Subcutaneous abdominal adipose tissue (tissue), 5 donors: Measurements from ENCODE around the gene ACADM.
"Not testable (repeated sequence)": the region's sequence is repeated elsewhere in the genome, so short reads cannot be mapped to it uniquely, and the experiment has no call there.

Source experiments
- H3K27ac ChIP-seq: one replicate; pipeline ENCODE4 v1.7.0; 2013; ENCODE audit warnings: low read depth, mild to moderate bottlenecking, inconsistent platforms, low read length, moderate library complexity
- H3K27me3 ChIP-seq, 5 donors: one replicate each; pipeline ENCODE4 v1.7.0; 2013; ENCODE audit warnings: low read length in 5 of 5, inconsistent platforms in 1 of 5; ENCODE audit not compliant: control insufficient read depth in 5 of 5, insufficient read depth in 4 of 5
- H3K36me3 ChIP-seq, 5 donors: one replicate each; pipeline ENCODE4 v1.7.0; 2013; ENCODE audit warnings: low read length in 5 of 5; ENCODE audit not compliant: control insufficient read depth in 5 of 5, insufficient read depth in 5 of 5
- H3K4me1 ChIP-seq, 5 donors: one replicate each; pipeline ENCODE4 v1.7.0; 2013; ENCODE audit warnings: low read length in 5 of 5, mild to moderate bottlenecking in 3 of 5, moderate library complexity in 1 of 5; ENCODE audit not compliant: control insufficient read depth in 5 of 5, insufficient read depth in 5 of 5
- H3K4me3 ChIP-seq, 5 donors: one replicate each; pipeline ENCODE4 v1.7.0; 2013; ENCODE audit warnings: low read length in 5 of 5, low read depth in 1 of 5
- H3K9ac ChIP-seq, 5 donors: one replicate each; pipeline ENCODE4 v1.7.0; 2013; ENCODE audit warnings: low read length in 5 of 5, mild to moderate bottlenecking in 4 of 5, moderate library complexity in 3 of 5
- H3K9me3 ChIP-seq, 5 donors: one replicate each; pipeline ENCODE4 v1.7.0; 2013; ENCODE audit warnings: low read length in 5 of 5; ENCODE audit not compliant: control insufficient read depth in 5 of 5
- donor health status: healthy.
- donor health status: healthy.
- donor health status: healthy.
- donor health status: healthy.
- donor health status: healthy.

ACADM gene

GRCh38 chr1:75797606-75798216 lies 73.2 kb downstream of the ACADM start:
- Histone ChIP-seq H3K27ac (no peak overlapping the region), H3K36me3 (peaks cover 23 to 47% (median 39%) of the 10 kb centered on the region in 5 donors), H3K9ac (no peak overlapping the region)

DNA sequence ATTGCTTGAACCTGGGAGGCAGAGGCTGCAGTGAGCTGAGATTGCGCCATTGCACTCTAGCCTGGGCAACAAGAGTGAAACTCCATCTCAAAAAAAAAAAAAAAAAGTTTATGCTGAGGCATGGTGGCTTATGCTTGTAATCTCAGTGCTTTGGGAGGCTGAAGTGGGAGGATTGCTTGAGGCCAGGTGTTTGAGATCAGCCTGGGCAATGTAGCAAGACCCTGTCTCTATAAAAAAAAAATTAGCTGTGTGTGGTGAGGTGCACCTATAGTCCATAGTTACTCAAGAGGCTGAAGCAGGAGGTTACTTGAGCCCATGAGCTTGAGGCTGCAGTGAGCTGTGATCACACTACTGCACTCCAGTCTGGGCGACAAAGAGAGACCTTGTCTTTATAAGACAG lies 77.0 kb downstream of the ACADM start:
- peaks cover 0 to 10% (median 6%) of the 10 kb centered on the region in 5 donors for H3K36me3 ChIP-seq
- not testable (repeated sequence) for H3K4me3 ChIP-seq, H3K9me3 ChIP-seq

More at GRCh38 chr1:75797606-75798216, 73.2 kb downstream of the ACADM start:
- no peaks in the 10 kb centered on the region for H3K27me3 ChIP-seq
- H3K4me3 ChIP-seq = no peak overlapping the region
- peaks cover 0 to 2% (median 0%) of the 10 kb centered on the region in 5 donors for H3K4me1 ChIP-seq
- H3K9me3 ChIP-seq = no peaks in the 10 kb centered on the region

DNA sequence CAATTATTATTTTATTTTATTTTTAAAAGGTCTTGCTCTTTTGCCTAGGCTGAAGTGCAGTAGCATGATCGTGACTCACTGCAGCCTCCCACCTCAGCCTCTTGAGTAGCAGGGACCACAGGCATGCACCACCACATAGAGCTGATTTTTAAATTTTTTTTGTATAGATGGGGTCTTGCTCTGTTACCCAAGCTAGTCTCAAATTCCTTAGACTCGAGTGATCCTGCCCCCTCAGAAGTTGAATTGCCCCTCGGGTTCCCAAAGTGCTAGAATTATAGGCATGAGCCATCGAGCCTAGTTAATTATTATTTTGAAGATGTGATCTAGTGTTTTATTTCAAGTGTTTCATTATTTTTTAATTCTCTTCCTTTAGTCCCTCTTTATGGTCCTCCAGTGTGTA lies 84.4 kb downstream of the ACADM start:
- H3K36me3 ChIP-seq = no peaks in the 10 kb centered on the region
- H3K27ac ChIP-seq = no peak overlapping the region
- no peak overlapping the region for H3K9ac ChIP-seq
- no peak overlapping the region for H3K4me3 ChIP-seq
- no peaks in the 10 kb centered on the region for H3K27me3 ChIP-seq
- no peaks in the 10 kb centered on the region for H3K9me3 ChIP-seq
- no peaks in the 10 kb centered on the region for H3K4me1 ChIP-seq

More for the DNA sequence above, 77.0 kb downstream of the ACADM start:
- H3K27me3 ChIP-seq, H3K4me1 ChIP-seq, H3K9ac ChIP-seq, H3K27ac ChIP-seq: not testable (repeated sequence)

- not testable (repeated sequence) for H3K36me3 ChIP-seq, H3K27ac ChIP-seq, H3K4me3 ChIP-seq, H3K27me3 ChIP-seq, H3K9me3 ChIP-seq, H3K4me1 ChIP-seq, H3K9ac ChIP-seq
Observed at GRCh38 chr1:75810113-75810512, 85.6 kb downstream of the ACADM start.

DNA sequence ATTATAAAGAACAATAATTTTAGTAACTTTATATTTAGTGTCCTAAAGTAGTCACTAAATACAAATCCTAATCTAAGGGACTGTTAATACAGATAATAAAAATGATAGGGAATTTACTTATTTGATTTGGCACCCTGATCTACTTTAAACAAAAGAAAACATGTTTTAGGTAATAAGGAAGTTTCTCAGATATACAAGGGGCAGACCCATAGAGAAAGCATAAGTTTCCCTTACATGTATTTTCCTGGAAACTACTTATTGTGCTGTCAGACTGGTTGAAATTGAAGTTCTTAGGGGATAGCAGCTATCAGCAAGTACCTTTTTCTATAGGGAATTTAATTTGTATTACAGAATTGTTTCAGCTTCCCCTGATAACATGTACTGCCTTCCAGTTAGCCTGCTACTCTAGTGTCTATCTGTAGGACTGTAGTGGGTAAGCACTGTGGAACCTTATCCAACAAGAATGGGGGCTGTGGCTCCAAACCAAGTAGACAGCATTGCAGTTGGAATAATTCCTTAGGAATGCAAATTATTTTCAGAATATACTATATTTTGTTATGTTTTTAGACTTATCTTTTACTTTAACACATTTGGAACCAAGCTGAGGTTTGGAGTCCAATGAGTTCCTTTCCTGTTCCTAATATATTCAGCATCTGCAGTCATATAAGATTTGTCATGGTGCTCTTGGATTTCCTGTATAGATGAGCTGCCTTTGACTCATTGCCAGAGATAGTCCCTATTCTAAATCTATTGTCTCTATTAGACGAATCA lies 86.9 kb downstream of the ACADM start:
- Histone ChIP-seq H3K9ac (no peak overlapping the region), H3K9me3 (no peaks in the 10 kb centered on the region), H3K36me3 (peaks cover 0 to 2% (median 0%) of the 10 kb centered on the region in 5 donors), H3K4me3 (no peak overlapping the region), H3K27me3 (no peaks in the 10 kb centered on the region), H3K4me1 (no peaks in the 10 kb centered on the region), H3K27ac (no peak overlapping the region)

- Histone ChIP-seq H3K36me3 (peaks cover 0 to 2% (median 0%) of the 10 kb centered on the region in 5 donors), H3K9me3 (no peaks in the 10 kb centered on the region), H3K4me1 (no peaks in the 10 kb centered on the region), H3K27ac (no peak overlapping the region), H3K4me3 (no peak overlapping the region), H3K9ac (no peak overlapping the region), H3K27me3 (no peaks in the 10 kb centered on the region)
Observed at GRCh38 chr1:75812065-75812464, 87.6 kb downstream of the ACADM start.
